ENCODE results near the gene FBXO42. TPM values are rescaled to one million over a fixed set of nuclear protein-coding genes. Genes with fewer than 3 reads are reported as not detected.
A peak's percentile ranks its signal among the peaks of the same experiment; 100 is the strongest.

Gene FBXO42
- total and polyA plus RNA-seq, 2 of the 8 experiments (the other 6 are each of a cell fraction or from before 2014, with no cell fraction given), result 15.1 to 17.0 TPM

DNA sequence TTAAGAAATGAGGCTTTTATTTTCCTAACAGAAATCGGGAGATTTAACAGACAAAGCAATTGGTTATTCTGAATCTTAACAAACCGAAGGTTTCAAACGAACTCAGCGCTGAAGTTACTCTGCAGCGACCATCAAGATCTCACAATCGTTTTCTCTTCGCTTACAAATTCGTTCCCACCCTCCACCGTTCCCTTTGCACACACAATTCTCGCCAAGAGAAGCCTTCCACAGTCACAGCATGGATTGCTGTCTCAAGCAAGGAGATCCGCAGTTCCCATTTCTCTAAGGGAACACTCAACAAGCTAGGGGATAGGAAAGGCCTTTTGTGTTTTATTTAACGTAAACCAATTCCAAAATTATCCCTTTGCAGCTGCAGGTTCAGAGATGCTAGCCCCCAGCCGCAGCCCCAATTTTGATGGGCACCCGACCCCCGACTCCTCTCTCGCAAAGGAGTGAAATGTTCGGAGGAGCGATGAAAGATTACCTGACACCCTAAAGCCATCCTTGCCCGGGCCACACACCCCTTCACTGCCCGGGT is 755 bp downstream of the FBXO42 start:
- Histone ChIP-seq H4K20me1 (replicated peaks in 1 of 2; ENCODE audit: control insufficient read depth in 1 of 2, insufficient read depth in 2 of 2, low read length in 2 of 2) (peaks cover 0 to 2% of the 10 kb centered on the region in 2 experiments), H2BK20ac (ENCODE audit: low read length) (no peak overlapping the region), H3K27me3 (replicated peaks in 1 of 4; ENCODE audit: control insufficient read depth in 3 of 4, extremely low read depth in 1 of 4, insufficient read depth in 3 of 4, low read length in 3 of 4) (no peaks in the 10 kb centered on the region; a peak in 1 of 7 replicates), H3K79me1 (ENCODE audit: low read depth, low read length) (peaks cover 2% of the 10 kb centered on the region), H3K36me3 (ENCODE audit: control insufficient read depth in 2 of 4, insufficient read depth in 4 of 4, low read length in 3 of 4) (no peaks in the 10 kb centered on the region), H3K27ac (ENCODE audit: low read depth, low read length) (peak overlapping the region; percentile 79; the same call in 1 of the 2 replicates), H3K4me3 (ENCODE audit: extremely low read depth in 1 of 4, insufficient read depth in 2 of 4, low read depth in 3 of 4, low read length in 4 of 4) (peak overlapping the region; percentile 74 to 92 (median 82)), H4K91ac (replicated peaks; ENCODE audit: insufficient read length, low read length) (peak overlapping the region; percentile 36), H2BK12ac (ENCODE audit: low read depth, low read length) (peak overlapping the region; percentile 50; the same call in 1 of the 2 replicates), H3K56ac (replicated peaks; ENCODE audit: insufficient read length, low read depth, low read length) (no peak overlapping the region), H3K18ac (ENCODE audit: extremely low read depth, low read length) (peak overlapping the region; percentile 87), H2AK5ac (ENCODE audit: low read depth, low read length) (no peak overlapping the region), H3K4me1 (replicated peaks in 1 of 4; ENCODE audit: control insufficient read depth in 3 of 4, insufficient read depth in 4 of 4, low read length in 3 of 4) (peaks cover 2 to 4% (median 3%) of the 10 kb centered on the region in 4 experiments; a peak in 3 of 7 replicates), H2BK15ac (ENCODE audit: low read length) (no peak overlapping the region), H2AFZ (ENCODE audit: low read length) (0 out of 2 replicates have a peak overlapping the region, but pooled peaks have one; percentile 28), H3K4me2 (ENCODE audit: insufficient read depth in 1 of 2, low read depth in 2 of 2, low read length in 2 of 2) (peak overlapping the region; percentile 87 to 99), H3K9me3 (ENCODE audit: insufficient read depth in 2 of 2, low read depth in 1 of 2, low read length in 1 of 2) (no peaks in the 10 kb centered on the region), H3K9ac (replicated peaks in 1 of 4; ENCODE audit: extremely low read depth in 1 of 4, low read depth in 3 of 4, low read length in 3 of 4) (peak overlapping the region; percentile 81 to 94 (median 86)), H2BK5ac (ENCODE audit: low read depth, low read length) (peak overlapping the region; percentile 85; the same call in 1 of the 2 replicates), H3K14ac (ENCODE audit: insufficient read length) (no peak overlapping the region), H4K8ac (ENCODE audit: extremely low read depth, insufficient read depth, low read length) (no peak overlapping the region), H3K79me2 (ENCODE audit: control insufficient read depth in 1 of 2, insufficient read depth in 2 of 2, low read length in 2 of 2) (peaks cover 4 to 48% of the 10 kb centered on the region in 2 experiments; a peak in 3 of 4 replicates), H3K4ac (replicated peaks; ENCODE audit: insufficient read length, low read depth, low read length) (peak overlapping the region; percentile 49), H2BK120ac (replicated peaks; ENCODE audit: low read depth, low read length) (no peak overlapping the region), H3K23ac (ENCODE audit: insufficient read length) (no peak overlapping the region), H4K5ac (ENCODE audit: insufficient read length, low read depth, low read length) (peak overlapping the region; percentile 97), H3K23me2 (ENCODE audit: low read depth, low read length) (peaks cover 6% of the 10 kb centered on the region)
- no peak for FAIRE-seq
- DNase-seq (ENCODE audit: low read depth in 1 of 2, low spot score in 2 of 2), result no peak
- 3% methylated on average over 20 of the region's 20 CpGs; no CpG with 5 or more reads in 1 of the 2 experiments for WGBS, 2 experiments (ENCODE audit: extremely low coverage in 1 of 2, insufficient coverage in 1 of 2, insufficient read length in 1 of 2, insufficient replicate concordance in 2 of 2, low coverage in 1 of 2, low lambda C conversion rate in 2 of 2, missing lambda C conversion rate in 1 of 2)
- no peak for TF ChIP-seq KDM5A (IDR thresholded peaks at IDR 0.05; ENCODE audit: low read length)
- peak; percentile 68 for TF ChIP-seq SAP30 (IDR thresholded peaks at IDR 0.05; ENCODE audit: insufficient read depth, insufficient replicate concordance, low read length)
- CTCF ChIA-PET (ENCODE audit: partially characterized antibody), result interaction anchor here (0.9 to 4.2 kb wide), 5 partner anchors 13 to 269 kb away, joined by 3 to 44 read pairs (median 5); no protein-coding TSS in a partner anchor
- POLR2A ChIA-PET (ENCODE audit: partially characterized antibody), result interaction anchor here (0.6 to 5.4 kb wide), 15 partner anchors 8 to 187 kb away, joined by 3 to 32 read pairs (median 4); partner anchors contain the start of gene SZRD1
